Loucy (cell line): ENCODE data around the gene OSBPL9.

Experiments used
- H2AFZ ChIP-seq: fragments of 200-600 bp; sonication (generic); 2 replicates; pipeline ENCODE4 v1.6.0; 2016; ENCODE audit warnings: antibody characterized with exemption, mild to moderate bottlenecking, low read length, moderate library complexity
- H3F3A ChIP-seq: fragments of 200-600 bp; 2 replicates; pipeline ENCODE4 v1.6.0; 2016; ENCODE audit warnings: antibody characterized with exemption, low read depth, mild to moderate bottlenecking
- H3K27me3 ChIP-seq: fragments of 200-600 bp; sonication (generic); 2 replicates; pipeline ENCODE4 v1.6.1; 2014; ENCODE audit warnings: low read length, mild to moderate bottlenecking; ENCODE audit not compliant: insufficient read depth, poor library complexity, severe bottlenecking
- H3K36me3 ChIP-seq: fragments of 200-600 bp; sonication (generic); 2 replicates; pipeline ENCODE4 v1.6.1; 2016; ENCODE audit warnings: low read length; ENCODE audit not compliant: insufficient read depth
- H3K4me1 ChIP-seq: fragments of 200-600 bp; sonication (generic); 2 replicates; pipeline ENCODE4 v1.5.1; 2014; ENCODE audit warnings: low read length, mild to moderate bottlenecking; ENCODE audit not compliant: insufficient read depth, poor library complexity, severe bottlenecking
- H3K4me2 ChIP-seq: fragments of 200-600 bp; sonication (generic); 2 replicates; pipeline ENCODE4 v1.6.0; 2014; ENCODE audit warnings: antibody characterized with exemption, low read length, low read depth, mild to moderate bottlenecking; ENCODE audit not compliant: poor library complexity, severe bottlenecking
- H3K4me3 ChIP-seq: fragments of 200-600 bp; sonication (generic); 2 replicates; pipeline ENCODE4 v1.5.1; 2014; ENCODE audit warnings: low read length, mild to moderate bottlenecking, mixed read lengths; ENCODE audit not compliant: poor library complexity, severe bottlenecking
- H3K79me2 ChIP-seq: fragments of 200-600 bp; sonication (generic); 2 replicates; pipeline ENCODE4 v1.6.1; 2014; ENCODE audit warnings: low read length; ENCODE audit not compliant: insufficient read depth
- H3K9ac ChIP-seq: fragments of 200-600 bp; sonication (generic); 2 replicates; pipeline ENCODE4 v1.6.0; 2014; ENCODE audit warnings: mild to moderate bottlenecking, low read depth, low read length, moderate library complexity; ENCODE audit not compliant: poor library complexity, severe bottlenecking
- H3K9me2 ChIP-seq: fragments of 200-600 bp; sonication (generic); replicated peaks from 2 replicates; pipeline ENCODE4 v1.6.1; 2016; ENCODE audit warnings: low read depth, low read length, mixed read lengths
- H3K9me3 ChIP-seq: fragments of 200-600 bp; sonication (generic); 2 replicates; pipeline ENCODE4 v1.6.1; 2014; ENCODE audit warnings: mild to moderate bottlenecking, antibody characterized with exemption, low read length, low read depth; ENCODE audit not compliant: insufficient read depth
- H4K20me1 ChIP-seq: fragments of 200-600 bp; sonication (generic); 2 replicates; pipeline ENCODE4 v1.6.0; 2014; ENCODE audit warnings: antibody characterized with exemption, low read length, mild to moderate bottlenecking; ENCODE audit not compliant: insufficient read depth, poor library complexity, severe bottlenecking
- EZH2phosphoT487 ChIP-seq: fragments of 200-600 bp; IDR thresholded peaks from 2 replicates; pipeline ENCODE4 v1.6.1; 2018; ENCODE audit warnings: antibody characterized with exemption, mild to moderate bottlenecking, moderate library complexity, borderline replicate concordance
- TF ChIP-seq, protein P1 (sequence below): fragments of 200-600 bp; sonication (generic); conservative IDR thresholded peaks from 2 replicates; pipeline ENCODE4 v1.5.1; 2014; ENCODE audit warnings: mild to moderate bottlenecking, antibody characterized with exemption, low read length

OSBPL9 gene

DNA sequence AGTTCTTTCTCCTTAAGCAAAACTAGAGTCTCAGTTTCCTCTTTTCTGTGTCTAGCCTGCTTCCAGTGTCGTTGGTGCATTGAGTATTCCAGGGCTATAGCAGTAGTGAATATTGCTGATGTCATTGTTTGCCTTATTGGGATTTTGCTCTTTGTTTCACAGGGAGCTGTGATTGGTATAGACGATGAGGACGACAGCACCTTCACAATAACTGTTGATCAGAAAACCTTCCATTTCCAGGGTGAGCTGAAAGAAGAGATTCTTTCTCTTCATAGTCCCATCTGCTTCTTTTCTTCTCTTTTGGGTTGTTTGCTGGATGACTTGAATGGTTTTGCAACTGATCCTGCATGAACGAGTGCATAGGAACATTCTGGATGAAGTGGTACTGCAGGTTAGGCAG, 52.4 kb downstream of the OSBPL9 start:
- Histone ChIP-seq H3K9me2 (no peaks in the 10 kb centered on the region), H2AFZ (no peak overlapping the region), H3K27me3 (no peaks in the 10 kb centered on the region), H3K4me3 (no peak overlapping the region), H3K9me3 (no peaks in the 10 kb centered on the region), H3K9ac (no peak overlapping the region), H3K36me3 (no peaks in the 10 kb centered on the region; the same call in 1 of the 2 replicates), H3K4me2 (no peak overlapping the region), H3K4me1 (peaks cover 5% of the 10 kb centered on the region), H4K20me1 (no peaks in the 10 kb centered on the region), H3F3A (no peaks in the 10 kb centered on the region), H3K79me2 (peaks cover 18% of the 10 kb centered on the region)
- TF ChIP-seq, protein P1, sequence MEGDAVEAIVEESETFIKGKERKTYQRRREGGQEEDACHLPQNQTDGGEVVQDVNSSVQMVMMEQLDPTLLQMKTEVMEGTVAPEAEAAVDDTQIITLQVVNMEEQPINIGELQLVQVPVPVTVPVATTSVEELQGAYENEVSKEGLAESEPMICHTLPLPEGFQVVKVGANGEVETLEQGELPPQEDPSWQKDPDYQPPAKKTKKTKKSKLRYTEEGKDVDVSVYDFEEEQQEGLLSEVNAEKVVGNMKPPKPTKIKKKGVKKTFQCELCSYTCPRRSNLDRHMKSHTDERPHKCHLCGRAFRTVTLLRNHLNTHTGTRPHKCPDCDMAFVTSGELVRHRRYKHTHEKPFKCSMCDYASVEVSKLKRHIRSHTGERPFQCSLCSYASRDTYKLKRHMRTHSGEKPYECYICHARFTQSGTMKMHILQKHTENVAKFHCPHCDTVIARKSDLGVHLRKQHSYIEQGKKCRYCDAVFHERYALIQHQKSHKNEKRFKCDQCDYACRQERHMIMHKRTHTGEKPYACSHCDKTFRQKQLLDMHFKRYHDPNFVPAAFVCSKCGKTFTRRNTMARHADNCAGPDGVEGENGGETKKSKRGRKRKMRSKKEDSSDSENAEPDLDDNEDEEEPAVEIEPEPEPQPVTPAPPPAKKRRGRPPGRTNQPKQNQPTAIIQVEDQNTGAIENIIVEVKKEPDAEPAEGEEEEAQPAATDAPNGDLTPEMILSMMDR: no peak
- TF ChIP-seq EZH2phosphoT487: no peak

DNA sequence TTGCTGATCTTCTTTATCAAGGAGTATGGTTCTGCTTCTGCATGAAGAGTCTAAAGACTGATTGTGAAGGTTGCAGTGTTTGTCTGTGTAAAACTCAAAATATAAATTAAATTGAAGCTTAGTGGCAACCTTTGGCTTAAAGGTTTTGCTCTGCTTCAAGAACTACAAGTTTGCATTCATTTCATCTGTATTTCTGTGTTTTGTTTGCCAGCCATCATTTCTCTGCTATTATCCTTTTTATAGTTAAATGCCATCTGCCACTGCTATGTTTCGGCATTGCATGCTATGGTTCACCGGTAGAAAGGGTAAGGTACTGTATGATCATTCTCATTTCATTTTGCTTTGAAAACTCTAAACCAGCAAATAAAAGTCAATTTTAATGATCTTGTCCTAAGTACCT, 52.9 kb downstream of the OSBPL9 start:
- H3K4me3 ChIP-seq: no peak overlapping the region
- H3K4me1 ChIP-seq: peaks cover 5% of the 10 kb centered on the region
- no peaks in the 10 kb centered on the region for H4K20me1 ChIP-seq
- H2AFZ ChIP-seq: no peak overlapping the region
- no peaks in the 10 kb centered on the region for H3K9me2 ChIP-seq
- no peaks in the 10 kb centered on the region for H3K27me3 ChIP-seq
- H3F3A ChIP-seq: no peaks in the 10 kb centered on the region
- TF ChIP-seq EZH2phosphoT487: no peak
- TF ChIP-seq, protein P1: no peak
- no peaks in the 10 kb centered on the region; the same call in 1 of the 2 replicates for H3K36me3 ChIP-seq
- no peaks in the 10 kb centered on the region for H3K9me3 ChIP-seq
- H3K9ac ChIP-seq: no peak overlapping the region
- H3K79me2 ChIP-seq: peaks cover 18% of the 10 kb centered on the region
- no peak overlapping the region for H3K4me2 ChIP-seq

DNA sequence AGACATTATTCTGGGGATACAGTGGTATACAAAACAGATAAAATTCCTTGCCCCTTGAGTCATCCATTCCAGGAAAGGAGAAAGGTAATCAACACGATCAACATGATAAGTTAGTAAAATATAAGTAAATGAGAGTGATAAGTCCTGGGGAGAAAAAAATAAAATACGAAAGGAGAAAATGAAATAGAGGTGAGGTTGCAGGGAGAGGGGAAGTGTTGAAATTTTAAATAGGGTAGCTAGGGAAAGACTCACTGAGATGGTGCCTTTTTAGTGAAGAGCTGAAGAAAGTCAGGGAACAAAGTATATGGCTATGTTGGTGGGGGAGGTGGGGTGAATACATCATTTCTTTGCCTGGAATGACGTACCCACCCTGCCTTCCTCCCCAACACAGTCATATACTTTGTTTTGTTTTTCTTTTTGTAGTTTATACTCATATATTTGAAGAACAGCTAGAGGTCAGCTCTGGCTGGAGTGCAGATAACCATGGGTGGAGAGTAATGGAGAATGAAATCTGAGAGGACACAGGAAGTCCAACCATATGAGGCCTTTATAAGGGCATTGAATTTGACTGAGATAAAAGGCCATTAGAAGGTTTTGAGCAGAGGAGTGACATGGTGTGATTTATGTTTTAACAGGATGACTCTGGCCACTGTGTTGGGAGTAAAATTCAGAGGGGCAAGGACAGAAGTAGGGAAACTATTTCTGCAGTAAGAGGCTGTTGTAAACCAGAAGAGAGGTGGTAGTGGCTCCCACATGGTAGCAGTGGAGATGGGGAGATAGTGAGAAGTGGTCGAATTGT, 54.8 kb downstream of the OSBPL9 start:
- Histone ChIP-seq H3K27me3 (no peaks in the 10 kb centered on the region), H4K20me1 (no peaks in the 10 kb centered on the region), H3K4me3 (no peak overlapping the region), H3K9me2 (no peaks in the 10 kb centered on the region), H3K79me2 (peaks cover 19% of the 10 kb centered on the region; the same call in 1 of the 2 replicates), H3K9me3 (no peaks in the 10 kb centered on the region), H3K36me3 (no peaks in the 10 kb centered on the region; the same call in 1 of the 2 replicates), H3K4me2 (no peak overlapping the region), H2AFZ (no peak overlapping the region), H3K9ac (no peak overlapping the region), H3F3A (no peaks in the 10 kb centered on the region), H3K4me1 (peaks cover 5% of the 10 kb centered on the region)
- no peak for TF ChIP-seq EZH2phosphoT487
- TF ChIP-seq, protein P1: no peak
